Mammary epithelial cell (primary cell): ENCODE measurements around the gene GDI1.

Experiments
- CTCF ChIP-seq, 2 donors: IDR thresholded peaks in 1 of 2; conservative IDR thresholded peaks in 1 of 2; 2 replicates each; pipeline ENCODE4 v1.5.1; 2011 to 2012; ENCODE audit warnings: inconsistent platforms in 2 of 2, low read length in 2 of 2, mild to moderate bottlenecking in 2 of 2, control low read depth in 1 of 2, low read depth in 1 of 2; ENCODE audit not compliant: insufficient read depth in 1 of 2; ENCODE audit errors: extremely low read depth in 1 of 2
- EZH2 ChIP-seq: IDR thresholded peaks from 2 replicates; pipeline ENCODE4 v1.6.1; 2012; ENCODE audit warnings: low read length, inconsistent platforms, borderline replicate concordance

GRCh38 chrX:154485150-154486051 lies 48.4 kb downstream of the GDI1 start:
- TF ChIP-seq CTCF (conservative IDR thresholded peaks at IDR 0.05 in 1 of 2, IDR thresholded peaks at IDR 0.05 in 1 of 2; ENCODE audit: extremely low read depth in 1 of 2, insufficient read depth in 1 of 2, low read depth in 1 of 2, low read length in 2 of 2) (no peak), EZH2 (no peak)
